GM18907 (cell line): ENCODE data around the gene MTPN.
A peak's percentile ranks its signal among the peaks of the same experiment; 100 is the strongest.

ENCODE experiments used
- ATAC-seq: cut with Tn5 transposase; IDR thresholded peaks from one replicate; pipeline ENCODE4 v1.9.1; 2021; ENCODE audit warnings: mild to moderate bottlenecking, moderate library complexity; ENCODE audit not compliant: unreplicated experiment

The MTPN gene

GRCh38 chr7:135977007-135977741 lies at the start of gene MTPN:
MTPN (minus strand) TSS chr7:135977359; CDS start chr7:135977100, 259 bp downstream.
- ATAC-seq, result peak; percentile 67

- ATAC-seq, result no peak
Measured at GRCh38 chr7:136026209-136026608, 49.0 kb upstream of the MTPN start.

GRCh38 chr7:136023134-136023869 lies 46.1 kb upstream of the MTPN start:
- no peak for ATAC-seq

GRCh38 chr7:136020556-136020955 lies 43.4 kb upstream of the MTPN start:
- no peak for ATAC-seq

- no peak for ATAC-seq
Measured at GRCh38 chr7:136018104-136018503, 40.9 kb upstream of the MTPN start.

GRCh38 chr7:136016649-136017395 lies 39.7 kb upstream of the MTPN start:
- ATAC-seq, result peak; percentile 72

- ATAC-seq, result no peak
Measured at GRCh38 chr7:136015638-136016037, 38.5 kb upstream of the MTPN start.

- ATAC-seq, result no peak
Measured at GRCh38 chr7:136014659-136015058, 37.5 kb upstream of the MTPN start.

GRCh38 chr7:136012238-136012637 lies 35.1 kb upstream of the MTPN start:
- no peak for ATAC-seq

- ATAC-seq, result no peak
Measured at GRCh38 chr7:136009488-136010079, 32.4 kb upstream of the MTPN start.

GRCh38 chr7:136006208-136006607 lies 29.0 kb upstream of the MTPN start:
- no peak for ATAC-seq

- ATAC-seq, result no peak
Measured at GRCh38 chr7:136004083-136004482, 26.9 kb upstream of the MTPN start.

- ATAC-seq, result no peak
Measured at GRCh38 chr7:136002802-136003201, 25.6 kb upstream of the MTPN start.

GRCh38 chr7:136000288-136000913 lies 23.2 kb upstream of the MTPN start:
- no peak for ATAC-seq

GRCh38 chr7:135998081-135998480 lies 20.9 kb upstream of the MTPN start:
- ATAC-seq, result no peak

GRCh38 chr7:135995748-135996147 lies 18.6 kb upstream of the MTPN start:
- ATAC-seq, result no peak

GRCh38 chr7:135994466-135995205 lies 17.5 kb upstream of the MTPN start:
- no peak for ATAC-seq

- ATAC-seq, result peak; percentile 65
Measured at GRCh38 chr7:135993950-135994349, 16.8 kb upstream of the MTPN start.

- no peak for ATAC-seq
Measured at GRCh38 chr7:135991906-135992305, 14.7 kb upstream of the MTPN start.

- ATAC-seq, result no peak
Measured at GRCh38 chr7:135991322-135991721, 14.2 kb upstream of the MTPN start.
